GM19238 (cell line): ENCODE results near the gene THAP7.

ENCODE experiments used
- DNase-seq: peaks from one replicate; pipeline ENCODE4 v3.0.0; 2011; ENCODE audit warnings: low spot score; ENCODE audit not compliant: insufficient read length

The THAP7 gene

DNA sequence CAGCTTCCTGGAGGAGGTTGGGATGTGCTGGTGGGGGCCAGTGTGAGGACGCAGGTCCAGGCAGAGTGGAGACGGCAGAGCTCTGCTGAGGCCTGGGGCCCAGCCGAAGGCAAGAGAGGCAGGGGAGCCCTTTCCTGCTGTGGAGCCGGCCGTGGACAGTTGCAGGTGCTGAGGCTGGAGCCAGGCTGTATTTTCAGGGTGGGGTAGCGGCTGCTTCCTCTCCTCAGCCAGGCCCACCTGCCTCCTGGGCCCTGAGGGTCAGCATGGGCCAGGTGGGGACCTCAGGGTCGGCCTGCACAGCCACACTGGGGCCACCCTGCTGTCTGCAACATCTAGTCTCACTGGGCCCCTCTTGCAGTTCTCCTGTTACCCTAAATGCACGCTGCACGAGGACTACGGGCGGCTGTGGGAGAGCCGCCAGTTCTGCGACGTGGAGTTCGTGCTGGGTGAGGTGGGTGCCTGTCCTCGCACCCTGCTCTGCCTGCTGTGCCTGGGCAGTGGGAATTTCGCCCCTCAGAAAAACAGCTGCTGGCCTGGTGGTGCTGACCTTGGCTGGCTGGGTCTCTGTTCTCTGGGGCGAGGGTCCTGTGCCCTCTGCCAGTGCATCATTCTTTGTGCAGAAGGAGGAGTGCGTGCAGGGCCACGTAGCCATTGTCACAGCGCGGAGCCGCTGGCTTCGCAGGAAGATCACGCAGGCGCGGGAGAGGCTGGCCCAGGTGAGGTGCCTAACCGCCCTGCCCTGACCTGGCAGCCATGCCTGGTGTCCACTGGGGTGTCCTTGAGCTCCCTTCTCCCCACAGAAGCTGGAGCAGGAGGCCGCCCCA lies 8.4 kb downstream of the THAP7 start:
- DNase-seq = no peak

DNA sequence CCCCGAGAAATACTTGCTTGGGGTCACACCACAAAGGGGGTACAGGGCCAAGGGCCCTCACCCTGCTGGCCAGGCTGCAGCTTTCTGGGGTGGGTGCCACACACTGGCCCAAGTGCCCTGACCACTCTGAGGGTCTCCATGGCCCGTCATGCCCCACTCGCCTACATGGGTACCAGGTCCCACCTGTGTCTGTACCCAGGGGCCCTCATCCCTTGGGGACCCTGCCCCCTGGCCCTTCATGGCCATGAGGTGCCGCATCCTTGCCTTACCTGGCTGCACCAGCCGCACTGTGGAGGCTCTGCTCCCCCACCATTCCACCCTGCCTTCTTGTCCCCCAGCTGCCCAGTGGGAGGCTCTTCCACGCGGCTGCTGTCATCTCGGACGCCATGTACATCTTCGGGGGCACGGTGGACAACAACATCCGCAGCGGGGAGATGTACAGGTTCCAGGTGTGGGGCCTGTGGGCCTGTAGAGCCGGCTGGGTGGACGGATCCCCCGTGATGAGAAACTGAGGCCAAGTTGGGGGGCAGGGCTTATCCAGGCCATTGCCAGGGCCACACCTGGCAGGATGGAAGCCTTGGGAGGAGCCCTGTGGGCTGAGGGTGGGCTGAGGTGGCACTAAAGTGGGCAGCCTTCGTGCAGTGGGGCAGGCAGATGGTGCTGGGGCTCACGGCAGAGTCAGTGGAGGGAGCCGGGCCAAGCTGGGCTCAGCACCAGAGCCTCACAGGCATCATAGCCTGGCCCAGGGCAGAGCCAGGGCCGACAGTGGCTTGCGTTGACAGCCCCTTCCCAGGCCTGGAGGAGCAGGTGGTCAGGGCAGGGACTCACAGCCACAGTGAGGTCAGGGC lies 9.2 kb downstream of the THAP7 start:
- DNase-seq = no peak

DNA sequence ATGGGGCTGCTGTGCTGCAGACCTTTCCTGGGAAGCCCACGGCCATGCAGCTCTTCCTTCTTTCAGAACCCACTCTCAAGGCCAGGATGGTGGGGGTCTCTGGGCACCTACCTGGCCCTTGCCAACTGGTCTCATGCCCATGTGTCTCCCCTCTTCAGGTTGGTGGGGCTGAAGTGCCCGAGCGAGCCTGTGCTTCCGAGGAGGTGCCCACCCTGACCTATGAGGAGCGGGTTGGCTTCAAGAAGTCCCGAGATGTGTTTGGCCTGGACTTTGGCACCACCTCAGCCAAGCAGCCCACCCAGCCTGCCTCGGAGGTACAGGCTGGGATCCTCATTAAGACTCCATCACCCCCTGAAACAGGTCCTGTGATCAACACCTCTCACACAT lies 9.9 kb downstream of the THAP7 start:
- no peak for DNase-seq

DNA sequence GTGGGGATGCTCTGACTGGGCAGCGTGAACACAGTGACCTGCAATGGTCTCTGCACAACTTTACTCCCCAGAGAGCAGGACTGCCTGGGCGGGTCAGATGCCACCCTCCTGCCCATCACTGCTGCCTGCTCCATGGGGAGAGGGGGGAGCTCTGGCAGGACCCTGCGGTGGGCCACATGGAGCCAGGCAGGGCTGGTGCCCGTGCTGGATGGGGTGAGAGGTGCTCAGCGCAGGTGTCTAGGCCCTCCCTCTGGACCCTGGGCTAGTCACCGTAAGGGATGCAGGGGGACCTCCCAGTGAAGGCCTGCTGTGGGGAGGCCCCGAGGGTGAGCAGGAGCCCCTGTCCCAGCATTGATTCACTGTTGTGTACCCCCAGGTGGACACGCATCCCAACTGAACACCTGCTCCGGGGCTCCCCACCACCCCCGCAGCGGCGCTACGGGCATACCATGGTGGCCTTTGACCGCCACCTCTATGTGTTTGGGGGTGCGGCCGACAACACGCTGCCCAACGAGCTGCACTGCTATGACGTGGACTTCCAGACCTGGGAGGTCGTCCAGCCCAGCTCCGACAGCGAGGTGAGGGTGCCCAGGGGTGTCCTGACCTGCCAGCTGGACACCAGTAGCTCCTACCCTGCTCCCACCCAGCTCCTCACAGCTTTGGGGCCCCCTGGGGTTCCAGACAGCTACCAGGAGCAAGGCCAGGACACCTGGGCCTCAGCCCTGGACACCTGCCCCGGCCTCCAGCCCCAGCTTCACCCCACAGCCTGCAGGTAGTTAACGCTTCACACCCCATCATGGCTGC lies 10.5 kb downstream of the THAP7 start:
- no peak for DNase-seq

DNA sequence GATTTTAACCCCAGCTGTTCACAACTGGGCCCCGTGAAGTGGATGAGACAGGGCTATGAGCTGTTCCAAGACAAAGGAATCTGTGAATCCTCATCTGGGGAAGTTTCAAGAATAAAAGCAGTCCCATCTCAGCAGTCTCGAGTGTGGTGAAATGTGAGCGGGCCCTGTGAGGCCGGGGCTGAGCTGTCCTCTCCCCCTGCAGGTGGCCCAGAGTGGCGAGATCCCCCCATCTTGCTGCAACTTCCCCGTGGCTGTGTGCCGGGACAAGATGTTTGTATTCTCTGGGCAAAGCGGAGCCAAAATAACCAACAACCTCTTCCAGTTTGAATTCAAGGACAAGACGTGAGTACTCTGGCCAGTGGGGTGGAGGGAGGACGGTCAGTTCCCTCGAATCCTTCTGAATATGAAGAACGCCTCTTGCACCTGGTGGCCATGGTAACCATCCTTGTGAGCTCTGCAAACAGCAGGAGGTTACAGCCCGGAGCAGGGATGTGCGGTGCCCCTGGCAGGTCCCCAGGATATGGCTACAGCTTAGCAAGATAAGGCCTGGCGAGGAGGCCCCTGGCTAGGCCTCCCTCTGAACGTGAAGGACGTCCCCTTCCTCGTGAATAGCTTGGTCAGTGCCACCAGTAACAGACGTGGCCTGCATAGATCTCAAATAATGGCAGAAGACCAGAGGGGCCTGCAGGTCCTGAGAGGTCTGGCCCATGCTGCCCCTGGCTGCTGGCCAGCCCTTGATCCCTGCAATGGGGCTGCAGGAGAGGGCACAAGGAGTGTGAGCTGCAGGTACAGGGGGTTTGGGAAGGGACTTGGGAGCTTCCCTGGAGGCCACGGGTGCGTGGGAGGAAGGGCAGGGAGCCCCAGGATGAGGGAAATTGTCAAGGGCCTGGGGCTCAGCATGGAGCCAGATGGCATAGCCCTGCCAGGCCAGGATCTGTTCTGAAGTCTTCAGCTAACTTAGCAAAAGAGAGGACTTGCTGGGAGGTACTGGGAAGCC lies 11.4 kb downstream of the THAP7 start:
- DNase-seq = no peak

DNA sequence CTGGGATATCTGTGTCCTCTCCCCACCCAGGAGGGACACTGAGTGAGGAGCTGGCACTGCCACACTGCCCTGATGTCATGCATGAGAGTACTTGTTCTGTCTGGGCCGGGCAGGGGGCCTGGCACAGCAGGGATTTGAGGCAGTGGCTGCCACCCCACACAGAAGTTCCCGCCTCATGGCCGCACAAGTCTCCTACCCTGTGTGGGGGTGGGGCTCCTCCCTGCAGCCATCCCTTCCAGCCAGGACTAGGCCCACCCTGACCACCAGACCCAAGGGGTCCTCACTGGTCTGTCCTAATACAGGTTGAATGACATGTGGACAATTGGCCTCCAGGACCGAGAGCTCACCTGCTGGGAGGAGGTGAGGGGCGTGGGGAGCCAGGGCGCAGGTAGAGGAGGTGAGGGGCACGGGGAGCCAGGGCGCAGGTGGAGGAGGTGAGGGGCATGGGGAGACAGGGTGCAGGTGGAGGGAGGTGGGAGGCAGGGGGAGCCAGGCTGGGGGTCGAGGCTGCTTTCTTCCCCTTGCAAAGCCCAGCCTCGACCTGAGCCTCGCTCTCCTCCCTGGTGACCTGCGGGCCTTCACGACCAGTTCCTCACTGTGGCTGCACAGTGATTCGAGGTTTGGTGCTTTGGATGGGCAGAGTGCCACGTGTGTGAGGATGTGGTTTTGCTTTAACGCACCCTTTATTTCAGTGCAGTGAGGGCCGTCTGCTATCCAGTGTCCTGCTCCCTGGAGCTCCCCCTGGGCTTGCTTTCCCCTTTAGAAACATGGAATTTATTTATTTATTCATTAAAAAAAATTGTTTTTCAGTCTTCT lies 12.4 kb downstream of the THAP7 start:
- DNase-seq = no peak

DNA sequence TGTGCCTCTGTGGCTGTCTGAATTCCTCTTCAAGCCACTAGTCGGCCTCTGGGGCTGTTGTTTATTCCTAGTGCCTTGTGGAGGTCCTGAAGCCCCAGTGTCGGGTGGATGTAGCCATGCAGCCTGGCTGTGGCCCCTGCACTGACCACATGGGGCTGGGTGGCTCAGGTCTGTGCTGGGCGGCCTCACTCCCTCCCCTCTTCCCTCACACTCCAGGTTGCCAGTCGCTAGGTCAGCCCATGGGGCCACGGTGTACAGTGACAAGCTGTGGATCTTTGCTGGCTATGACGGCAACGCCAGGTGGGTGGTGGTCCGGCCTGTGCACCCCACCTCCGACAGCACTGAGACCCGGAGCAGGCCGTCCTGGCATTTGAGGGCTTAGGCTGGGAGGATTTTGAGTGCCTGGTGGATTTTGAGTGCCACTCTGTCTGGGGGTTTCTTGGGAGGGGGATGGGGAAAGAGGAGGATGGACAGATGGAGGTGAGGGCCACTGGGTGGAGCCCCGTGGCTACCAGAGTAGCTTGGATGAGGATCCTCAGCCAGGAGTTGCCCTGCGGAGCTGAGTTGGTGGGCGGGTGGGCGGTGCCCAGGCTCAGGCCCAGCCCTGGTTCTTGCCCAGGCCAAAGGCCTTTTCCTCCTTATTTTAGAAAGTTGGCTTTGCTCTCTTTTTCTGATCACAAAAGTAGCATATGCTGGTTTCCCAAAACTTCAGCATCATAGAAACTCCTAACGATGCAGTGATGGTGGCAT lies 13.2 kb downstream of the THAP7 start:
- no peak for DNase-seq

DNA sequence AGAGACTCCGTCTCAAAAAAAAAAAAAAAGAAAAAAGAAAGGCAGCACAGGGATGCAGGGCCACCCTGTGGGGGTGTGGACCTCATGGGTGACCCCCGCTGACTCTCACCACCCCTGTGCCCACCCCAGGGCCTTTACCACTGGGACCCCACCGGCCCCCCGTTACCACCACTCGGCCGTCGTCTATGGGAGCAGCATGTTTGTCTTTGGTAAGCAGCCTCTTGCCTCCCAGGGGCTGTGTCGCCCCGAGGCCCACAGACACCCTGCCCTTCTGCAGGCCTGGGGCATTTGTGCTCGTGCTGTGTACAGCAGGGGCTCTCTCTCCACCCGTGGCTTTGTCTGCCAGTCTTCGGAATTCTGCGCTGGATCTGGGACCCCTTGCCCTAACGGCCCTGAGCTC lies 14.5 kb downstream of the THAP7 start:
- no peak for DNase-seq

DNA sequence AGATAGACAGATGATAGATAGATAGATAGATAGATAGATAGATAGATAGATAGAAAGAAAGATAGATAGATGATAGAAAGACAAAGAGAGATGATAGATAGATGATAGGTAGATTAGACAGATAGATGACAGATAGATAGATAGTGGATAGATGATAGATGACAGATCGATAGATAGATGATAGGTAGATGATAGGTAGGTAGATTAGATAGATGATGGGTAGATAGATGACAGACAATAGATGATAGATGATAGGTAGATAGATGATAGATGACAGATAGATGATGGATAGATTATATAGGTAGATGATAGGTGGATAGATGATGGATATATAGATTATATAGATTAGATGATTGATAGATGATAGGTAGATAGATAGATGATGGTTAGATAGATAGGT lies 15.6 kb downstream of the THAP7 start:
- no peak for DNase-seq

DNA sequence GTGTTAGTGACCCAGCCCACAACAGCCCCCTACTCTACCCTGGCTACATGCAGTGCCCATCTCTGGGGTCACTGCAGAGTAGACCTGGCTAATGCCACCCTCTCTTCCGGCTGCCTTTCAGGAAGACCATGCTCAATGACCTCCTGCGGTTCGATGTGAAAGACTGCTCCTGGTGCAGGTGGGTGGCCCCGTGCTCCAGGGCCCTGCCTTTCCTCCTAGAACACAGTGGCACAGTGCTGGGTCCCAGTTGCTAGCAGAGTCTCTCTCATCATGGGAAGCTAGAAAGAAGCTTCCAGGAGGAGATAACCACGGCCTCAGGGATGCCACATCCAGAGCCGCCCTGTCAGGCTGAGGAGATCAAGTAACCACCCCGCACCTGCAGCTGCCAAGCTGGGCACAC lies 16.2 kb downstream of the THAP7 start:
- DNase-seq = no peak

DNA sequence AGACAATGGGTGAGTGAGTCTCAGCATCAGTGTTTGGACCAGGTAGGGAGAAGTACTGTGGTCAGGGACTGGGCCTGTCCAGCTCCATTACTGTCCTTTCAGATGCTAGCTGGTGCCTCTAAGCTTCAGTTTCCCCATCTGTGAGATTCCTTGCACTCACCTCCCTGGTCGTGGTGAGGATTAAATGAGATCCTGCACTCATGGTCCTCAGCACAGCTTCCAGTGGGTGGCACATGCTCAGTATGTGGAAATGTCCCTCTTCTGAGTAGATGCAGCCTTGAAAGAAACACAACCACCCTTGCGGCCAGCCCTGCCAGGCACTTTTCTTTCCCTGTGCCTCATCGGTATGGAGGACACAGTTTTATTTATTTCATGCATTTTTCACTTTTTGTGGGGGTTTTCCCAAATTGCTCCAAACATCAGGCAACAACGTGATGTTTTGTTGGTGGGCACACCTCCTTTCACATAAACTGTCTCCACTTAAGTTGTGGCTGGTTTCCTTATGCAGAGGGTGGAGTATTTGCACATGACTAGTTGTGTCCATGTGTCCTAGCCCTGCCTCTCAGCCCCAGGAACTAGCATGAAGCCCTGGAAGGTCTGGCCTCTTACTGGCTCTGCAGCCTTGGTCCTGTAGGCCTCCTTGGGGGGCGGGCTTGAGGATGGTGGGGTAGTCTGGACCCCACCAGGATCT lies 18.7 kb downstream of the THAP7 start:
- DNase-seq = no peak

DNA sequence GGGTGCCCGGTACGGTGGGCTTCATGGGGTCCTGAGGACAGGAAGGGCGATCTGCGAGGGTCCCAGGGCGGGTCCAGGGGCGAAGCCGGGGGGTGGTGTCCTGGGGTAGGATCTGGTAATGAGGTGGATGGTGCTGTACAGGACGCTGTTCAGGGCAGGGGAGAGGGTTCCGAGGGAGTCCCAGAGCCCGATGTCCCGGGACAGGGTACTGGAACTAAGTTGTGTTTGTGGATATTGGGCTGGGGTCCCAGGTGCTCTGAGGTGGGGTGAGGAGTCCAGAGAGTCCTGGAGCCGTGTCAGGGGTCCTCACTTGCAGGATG lies 19.4 kb downstream of the THAP7 start:
- DNase-seq = no peak

DNA sequence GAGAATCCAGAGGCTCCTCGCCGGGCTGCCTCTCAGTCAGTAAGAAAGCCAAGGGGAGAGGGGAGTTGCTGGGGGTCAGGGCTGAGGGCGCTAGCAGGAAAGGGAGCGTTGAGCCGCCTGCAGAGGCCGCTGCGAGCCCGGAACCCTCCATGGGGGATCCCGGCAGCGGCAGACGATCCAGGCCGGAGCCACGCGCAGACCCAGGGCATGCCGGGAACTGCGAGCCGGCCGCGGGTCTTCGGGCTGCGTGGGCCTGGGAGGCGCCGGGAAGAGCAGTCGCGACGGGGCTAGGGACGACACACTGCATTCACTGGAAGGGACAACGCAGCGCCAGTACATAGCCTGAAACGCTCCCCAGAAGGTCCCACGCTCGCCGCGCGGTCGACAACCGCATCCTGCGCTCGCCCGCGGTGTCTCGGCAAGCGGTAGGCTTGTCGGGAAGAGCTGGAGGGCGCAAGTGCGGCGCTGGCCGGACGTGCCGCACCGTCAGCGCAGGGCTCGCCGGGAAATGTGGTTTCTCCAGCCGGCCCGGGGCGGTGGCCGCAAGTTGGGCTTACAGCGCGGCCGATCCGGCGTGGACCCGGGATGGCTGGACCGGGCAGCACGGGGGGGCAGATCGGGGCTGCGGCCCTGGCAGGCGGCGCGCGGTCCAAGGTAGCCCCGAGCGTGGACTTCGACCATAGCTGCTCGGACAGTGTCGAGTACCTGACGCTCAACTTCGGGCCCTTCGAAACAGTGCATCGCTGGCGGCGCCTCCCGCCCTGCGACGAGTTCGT lies 19.9 kb downstream of the THAP7 start, which contains the start of gene LZTR1:
Gene LZTR1 (plus strand): TSS at position 511 of the 776 bp plus-strand sequence. CDS start 75 bp downstream, at position 586.
- peak; percentile 89 for DNase-seq

DNA sequence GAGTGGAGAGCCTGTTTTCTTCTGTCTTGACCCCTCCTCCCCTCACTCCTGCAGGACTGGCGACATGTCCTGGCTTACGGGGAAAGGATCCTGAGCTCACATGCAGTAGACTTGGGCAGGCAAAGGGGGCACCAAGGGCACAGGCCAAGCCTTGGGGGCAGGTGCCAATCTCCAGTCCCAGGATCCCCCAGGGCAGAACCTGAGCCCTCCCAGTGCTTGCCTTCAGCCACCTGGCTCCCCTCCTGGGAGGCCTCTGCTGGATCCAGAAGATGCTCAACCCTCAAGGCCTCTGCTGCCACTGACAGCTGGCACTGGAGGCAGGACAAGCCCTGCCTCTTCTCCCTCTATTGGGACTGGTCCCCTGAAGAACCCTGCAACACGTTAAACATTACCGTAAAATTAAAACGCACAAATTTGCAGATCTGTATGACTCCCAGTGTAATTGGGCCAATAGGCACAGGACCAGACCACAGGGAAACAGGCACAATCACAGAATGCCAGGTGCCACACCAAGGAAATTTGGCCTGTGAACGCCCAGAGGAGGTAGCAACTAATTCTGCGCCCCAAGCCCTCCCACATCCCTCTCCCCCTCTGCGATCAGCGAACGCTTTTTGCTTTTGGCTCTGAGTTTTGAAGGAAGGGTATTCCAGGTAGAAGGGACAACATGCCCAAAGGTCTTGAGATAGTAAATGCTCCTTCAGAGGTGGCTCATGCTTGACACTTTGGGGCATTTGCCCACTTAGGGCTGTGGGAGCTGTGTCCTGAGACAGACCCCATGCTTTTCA lies 20.8 kb downstream of the THAP7 start:
- no peak for DNase-seq

DNA sequence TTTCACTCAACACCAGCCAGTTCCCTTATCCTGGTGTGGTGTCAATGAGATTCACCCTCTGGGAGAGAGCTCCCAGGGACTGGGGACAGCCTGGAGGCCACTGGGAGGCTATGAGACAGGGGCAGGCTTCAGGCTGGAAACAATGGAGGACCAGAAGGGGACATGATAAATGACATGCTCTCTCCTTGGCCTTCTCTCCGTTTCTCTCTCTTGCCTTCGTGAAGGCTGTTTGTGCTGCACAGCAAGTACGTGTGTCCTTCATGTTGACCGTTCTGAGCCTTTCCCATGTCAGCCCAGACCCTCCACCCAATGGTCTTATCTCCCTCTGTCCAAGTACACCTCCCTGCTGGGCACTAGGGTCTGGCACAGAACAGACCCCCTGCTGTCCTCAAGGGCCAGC lies 21.4 kb downstream of the THAP7 start:
- no peak for DNase-seq

DNA sequence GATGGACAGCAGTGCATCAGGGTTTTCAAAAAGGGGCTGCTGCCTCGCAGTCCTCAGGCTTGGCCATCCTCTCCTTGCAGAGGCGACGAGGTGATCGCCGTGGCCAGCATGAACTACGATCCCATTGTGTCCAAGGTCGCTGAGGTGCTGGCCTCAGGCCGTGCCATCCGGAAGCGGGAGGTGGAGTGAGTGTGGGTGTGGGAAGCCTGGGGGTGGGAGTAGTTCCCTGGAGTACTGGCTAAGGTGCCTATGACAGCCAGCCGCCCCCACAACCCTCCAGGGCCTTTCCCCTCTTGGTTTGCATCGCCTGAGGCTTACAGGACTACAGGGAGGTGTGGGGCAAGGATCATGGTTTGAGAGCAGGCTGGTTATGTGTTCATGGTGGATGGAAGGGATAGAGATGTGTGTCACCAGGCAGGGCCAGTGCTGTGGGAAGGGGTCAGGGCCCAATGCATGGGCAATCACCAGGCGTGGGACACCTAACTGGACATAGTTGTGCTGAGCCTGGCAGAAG lies 21.9 kb downstream of the THAP7 start:
- DNase-seq = no peak
